Lower lobe of right lung (tissue), 2 donors: Measurements from ENCODE around the gene CCDC88C. TPM values are rescaled to one million over a fixed set of nuclear protein-coding genes. Genes with fewer than 3 reads are reported as not detected.
A peak's percentile ranks its signal among the peaks of the same experiment; 100 is the strongest.

Source experiments
- ATAC-seq, 2 donors: fragments of 200-7000 bp; cut with Tn5 transposase; one replicate each; pipeline ENCODE4 v1.9.1; 2020 to 2022; ENCODE audit warnings: mild to moderate bottlenecking in 2 of 2, moderate library complexity in 2 of 2
- DNase-seq: peaks from one replicate; pipeline ENCODE4 v3.0.0-alpha.2; 2020
- H3K27ac ChIP-seq: fragments of 200-600 bp; one replicate; pipeline ENCODE4 v1.8.0; 2022
- H3K27me3 ChIP-seq: fragments of 200-600 bp; one replicate; pipeline ENCODE4 v1.8.0; 2022; ENCODE audit warnings: low read depth
- H3K36me3 ChIP-seq: fragments of 200-600 bp; one replicate; pipeline ENCODE4 v1.8.0; 2022; ENCODE audit warnings: mild to moderate bottlenecking
- H3K4me1 ChIP-seq: fragments of 200-600 bp; one replicate; pipeline ENCODE4 v1.8.0; 2022
- H3K4me3 ChIP-seq: fragments of 200-600 bp; one replicate; pipeline ENCODE4 v1.8.0; 2022; ENCODE audit warnings: mild to moderate bottlenecking
- H3K9me3 ChIP-seq: fragments of 200-600 bp; one replicate; pipeline ENCODE4 v1.8.0; 2022
- intact Hi-C: fragments of 100-400 bp; cut with DNase I; formaldehyde crosslinking; loops from one replicate; pipeline ENCODE4 v1.11.0; 2022
- total RNA-seq: library from RNA; stranded (reverse); fragmentation: NEBNext Ultra II Directional; extraction: Animal tissue kit (Norgen Biotek cat#: 25700); gene quantifications from one replicate; pipeline ENCODE4 v1.2.1, GENCODE V29; 2021
- TF ChIP-seq, protein P1 (sequence below): fragments of 200-600 bp; IDR thresholded peaks from one replicate; pipeline ENCODE4 v1.8.0; 2022; ENCODE audit warnings: antibody characterized with exemption, mild to moderate bottlenecking
- donor health status: DM: no; HTN: yes; CAD: no; lungs with severe emphysema.

Gene CCDC88C
- total RNA-seq, 1 donor from 2014 or later: 45.8 TPM

GRCh38 chr14:91280129-91280528 lies 137.5 kb downstream of the CCDC88C start:
- no peak for ATAC-seq
- H3K9me3 ChIP-seq: no peaks in the 10 kb centered on the region
- H3K27ac ChIP-seq: no peak overlapping the region
- H3K4me1 ChIP-seq: peaks cover 9% of the 10 kb centered on the region
- TF ChIP-seq, protein P1, sequence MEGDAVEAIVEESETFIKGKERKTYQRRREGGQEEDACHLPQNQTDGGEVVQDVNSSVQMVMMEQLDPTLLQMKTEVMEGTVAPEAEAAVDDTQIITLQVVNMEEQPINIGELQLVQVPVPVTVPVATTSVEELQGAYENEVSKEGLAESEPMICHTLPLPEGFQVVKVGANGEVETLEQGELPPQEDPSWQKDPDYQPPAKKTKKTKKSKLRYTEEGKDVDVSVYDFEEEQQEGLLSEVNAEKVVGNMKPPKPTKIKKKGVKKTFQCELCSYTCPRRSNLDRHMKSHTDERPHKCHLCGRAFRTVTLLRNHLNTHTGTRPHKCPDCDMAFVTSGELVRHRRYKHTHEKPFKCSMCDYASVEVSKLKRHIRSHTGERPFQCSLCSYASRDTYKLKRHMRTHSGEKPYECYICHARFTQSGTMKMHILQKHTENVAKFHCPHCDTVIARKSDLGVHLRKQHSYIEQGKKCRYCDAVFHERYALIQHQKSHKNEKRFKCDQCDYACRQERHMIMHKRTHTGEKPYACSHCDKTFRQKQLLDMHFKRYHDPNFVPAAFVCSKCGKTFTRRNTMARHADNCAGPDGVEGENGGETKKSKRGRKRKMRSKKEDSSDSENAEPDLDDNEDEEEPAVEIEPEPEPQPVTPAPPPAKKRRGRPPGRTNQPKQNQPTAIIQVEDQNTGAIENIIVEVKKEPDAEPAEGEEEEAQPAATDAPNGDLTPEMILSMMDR: no peak
- intact Hi-C loops: loop anchor here (5.0 to 10.0 kb wide), 2 partner anchors 103 to 375 kb away; no protein-coding TSS in a partner anchor
- no peak overlapping the region for H3K4me3 ChIP-seq
- DNase-seq: no peak
- no peaks in the 10 kb centered on the region for H3K27me3 ChIP-seq
- H3K36me3 ChIP-seq: peaks cover 77% of the 10 kb centered on the region

DNA sequence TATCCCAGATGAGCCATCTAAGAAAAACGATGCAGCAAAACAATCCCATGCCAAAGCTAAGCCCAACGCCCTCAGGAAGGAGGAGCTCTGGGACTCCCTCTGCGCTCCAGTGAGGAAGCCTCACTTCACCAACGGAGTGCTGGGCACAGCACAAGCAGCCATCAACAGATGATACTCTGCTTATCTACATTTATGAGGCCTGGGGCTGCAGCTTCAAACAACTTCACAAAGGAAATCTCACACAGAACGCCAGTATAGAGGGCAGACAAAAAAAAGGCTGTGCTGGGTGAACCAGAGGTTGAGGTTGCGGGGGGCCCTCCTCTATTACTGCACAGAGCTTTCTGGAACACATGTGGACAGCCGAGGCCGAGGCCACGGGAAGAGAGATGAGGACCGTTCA lies 138.3 kb downstream of the CCDC88C start:
- H3K9me3 ChIP-seq: no peaks in the 10 kb centered on the region
- no peaks in the 10 kb centered on the region for H3K27me3 ChIP-seq
- ATAC-seq (no peak), DNase-seq (peak; percentile 18)
- TF ChIP-seq, protein P1: no peak
- intact Hi-C loops: no loop called here
- H3K4me1 ChIP-seq: peaks cover 8% of the 10 kb centered on the region
- H3K36me3 ChIP-seq: peaks cover 69% of the 10 kb centered on the region
- no peak overlapping the region for H3K27ac ChIP-seq
- no peak overlapping the region for H3K4me3 ChIP-seq

DNA sequence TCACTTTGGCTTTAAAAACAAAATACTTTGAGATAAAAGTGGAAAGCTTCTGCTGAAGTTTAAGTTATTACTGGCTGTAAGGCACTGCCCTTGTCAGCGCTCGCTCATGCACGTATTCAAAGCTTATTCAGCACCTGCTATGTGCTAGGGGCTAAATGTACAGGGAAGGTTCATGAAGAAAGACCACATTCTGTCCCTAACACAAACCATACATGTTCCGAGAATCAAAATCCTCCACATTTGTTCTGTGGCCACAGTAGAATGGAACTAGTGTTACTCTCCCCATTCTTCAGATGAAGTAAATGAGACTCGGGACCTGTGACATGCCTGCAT lies 139.3 kb downstream of the CCDC88C start:
- TF ChIP-seq, protein P1: no peak
- Histone ChIP-seq H3K27me3 (no peaks in the 10 kb centered on the region), H3K27ac (no peak overlapping the region), H3K4me1 (no peaks in the 10 kb centered on the region), H3K36me3 (peaks cover 74% of the 10 kb centered on the region), H3K4me3 (no peak overlapping the region), H3K9me3 (no peaks in the 10 kb centered on the region)
- no peak for DNase-seq
- ATAC-seq: no peak
- intact Hi-C loops: no loop called here

DNA sequence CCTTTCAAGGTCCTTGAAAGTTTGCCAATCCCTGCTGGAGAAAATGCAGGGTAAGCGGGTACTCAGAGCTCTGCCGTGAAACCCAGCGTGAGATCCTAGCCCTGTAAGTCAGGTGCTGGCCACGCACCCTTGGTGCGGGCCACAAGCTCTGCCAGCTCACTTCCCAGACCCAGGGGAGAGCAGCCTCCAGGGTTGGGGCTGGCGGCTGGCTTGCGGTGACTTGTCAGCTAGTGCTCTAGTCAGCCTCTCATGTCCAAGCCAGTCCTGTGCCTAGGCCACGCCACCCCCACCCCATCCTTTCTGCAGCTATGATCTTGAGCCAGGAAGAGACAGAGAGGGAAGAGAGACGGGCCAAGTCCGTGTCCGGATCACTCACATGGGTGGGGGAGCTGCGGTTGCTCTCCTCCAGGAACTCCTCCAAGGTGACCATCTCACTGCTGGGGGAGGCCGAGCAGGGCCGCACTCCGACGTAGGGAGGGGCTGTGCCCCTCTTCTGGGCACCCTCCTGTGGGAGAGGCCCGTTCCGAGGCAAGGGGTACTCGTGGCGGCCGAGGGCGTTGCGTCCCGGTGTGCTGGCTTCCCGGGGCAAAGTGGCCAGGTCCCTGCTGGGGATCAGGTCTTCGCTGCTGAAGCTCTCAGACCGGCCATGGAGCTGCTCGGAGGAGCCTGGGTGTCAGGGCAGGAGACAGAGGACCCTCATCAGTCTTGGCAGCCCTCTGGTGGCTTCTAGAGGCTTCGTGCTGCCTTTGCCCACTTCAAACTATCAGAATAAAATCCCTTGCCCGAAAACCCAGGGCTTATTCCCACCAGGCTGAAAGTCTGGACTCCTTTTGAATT lies 139.9 kb downstream of the CCDC88C start:
- peak; percentile 36 for DNase-seq

GRCh38 chr14:91274796-91275195 lies 142.8 kb downstream of the CCDC88C start:
- DNase-seq (peak; percentile 13), ATAC-seq (no peak)
- peaks cover 63% of the 10 kb centered on the region for H3K36me3 ChIP-seq
- H3K4me3 ChIP-seq: no peak overlapping the region
- H3K27me3 ChIP-seq: no peaks in the 10 kb centered on the region
- no peak overlapping the region for H3K27ac ChIP-seq
- no peaks in the 10 kb centered on the region for H3K9me3 ChIP-seq
- peaks cover 3% of the 10 kb centered on the region for H3K4me1 ChIP-seq
- intact Hi-C loops: no loop called here
- TF ChIP-seq, protein P1: no peak

More for the DNA sequence above, 139.9 kb downstream of the CCDC88C start:
- H3K4me1 ChIP-seq: no peaks in the 10 kb centered on the region
- TF ChIP-seq, protein P1: no peak
- H3K9me3 ChIP-seq: no peaks in the 10 kb centered on the region
- intact Hi-C loops: no loop called here
- no peak for ATAC-seq
- no peak overlapping the region for H3K27ac ChIP-seq
- H3K27me3 ChIP-seq: no peaks in the 10 kb centered on the region
- peaks cover 75% of the 10 kb centered on the region for H3K36me3 ChIP-seq
- no peak overlapping the region for H3K4me3 ChIP-seq
